Measurements from ENCODE around the gene IDH1. TPM values are rescaled to one million over a fixed set of nuclear protein-coding genes. Genes with fewer than 3 reads are reported as not detected.

IDH1 gene
- total and polyA plus RNA-seq, 4 donors, result 63.7 to 160 (median 85.2) TPM

DNA sequence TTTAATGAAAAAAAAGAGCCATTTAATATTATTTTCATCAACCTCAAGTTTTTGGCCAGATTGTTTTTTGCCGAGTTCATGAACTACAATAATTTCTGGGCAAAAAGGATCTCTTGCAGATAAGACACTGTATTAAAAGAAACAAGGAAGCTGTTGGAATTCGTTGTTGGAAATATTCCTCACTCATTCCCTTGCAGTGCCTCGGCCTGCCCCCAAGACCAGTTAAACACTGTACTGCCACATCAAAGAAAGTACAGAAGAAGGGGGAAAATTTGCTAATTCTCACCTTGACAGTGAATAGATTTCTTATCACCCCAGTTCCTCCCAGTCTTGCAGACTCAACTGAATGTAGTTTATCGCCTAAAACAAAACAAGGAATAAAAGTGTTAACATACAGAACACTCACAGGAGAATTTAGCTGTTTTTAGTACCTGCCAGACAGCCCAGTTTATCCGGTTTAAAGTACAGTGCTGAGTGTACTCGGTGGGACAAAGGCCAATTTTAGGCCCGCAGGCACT, 1.2 kb downstream of the IDH1 start:
- WGBS, 2 donors, result 5 to 6% methylated on average over 7 of the region's 7 CpGs
- TF ChIP-seq, protein P1, sequence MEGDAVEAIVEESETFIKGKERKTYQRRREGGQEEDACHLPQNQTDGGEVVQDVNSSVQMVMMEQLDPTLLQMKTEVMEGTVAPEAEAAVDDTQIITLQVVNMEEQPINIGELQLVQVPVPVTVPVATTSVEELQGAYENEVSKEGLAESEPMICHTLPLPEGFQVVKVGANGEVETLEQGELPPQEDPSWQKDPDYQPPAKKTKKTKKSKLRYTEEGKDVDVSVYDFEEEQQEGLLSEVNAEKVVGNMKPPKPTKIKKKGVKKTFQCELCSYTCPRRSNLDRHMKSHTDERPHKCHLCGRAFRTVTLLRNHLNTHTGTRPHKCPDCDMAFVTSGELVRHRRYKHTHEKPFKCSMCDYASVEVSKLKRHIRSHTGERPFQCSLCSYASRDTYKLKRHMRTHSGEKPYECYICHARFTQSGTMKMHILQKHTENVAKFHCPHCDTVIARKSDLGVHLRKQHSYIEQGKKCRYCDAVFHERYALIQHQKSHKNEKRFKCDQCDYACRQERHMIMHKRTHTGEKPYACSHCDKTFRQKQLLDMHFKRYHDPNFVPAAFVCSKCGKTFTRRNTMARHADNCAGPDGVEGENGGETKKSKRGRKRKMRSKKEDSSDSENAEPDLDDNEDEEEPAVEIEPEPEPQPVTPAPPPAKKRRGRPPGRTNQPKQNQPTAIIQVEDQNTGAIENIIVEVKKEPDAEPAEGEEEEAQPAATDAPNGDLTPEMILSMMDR (IDR thresholded peaks at IDR 0.05; ENCODE audit: control extremely low read depth, extremely low read depth), result no peak
- Histone ChIP-seq H3K36me3 (ENCODE audit: control insufficient read depth in 4 of 4, insufficient read depth in 4 of 4, low read length in 4 of 4) (peaks cover 0 to 20% (median 9%) of the 10 kb centered on the region in 4 donors), H3K4me1 (ENCODE audit: control insufficient read depth in 5 of 5, insufficient read depth in 5 of 5, low read length in 5 of 5) (peaks cover 0 to 23% (median 6%) of the 10 kb centered on the region in 5 donors), H3K4me3 (peak overlapping the region; percentile 82), H3K9me3 (ENCODE audit: control insufficient read depth in 4 of 4, insufficient read depth in 3 of 4, low read length in 3 of 4) (no peaks in the 10 kb centered on the region), H3K27me3 (ENCODE audit: control insufficient read depth in 3 of 3, insufficient read depth in 3 of 3, low read length in 2 of 3) (no peaks in the 10 kb centered on the region), H3K27ac (ENCODE audit: low read depth in 1 of 2, low read length in 1 of 2) (peak overlapping the region; percentile 26 to 84), H3K9ac (ENCODE audit: insufficient read depth in 1 of 2, low read length in 2 of 2) (peak overlapping the region; percentile 30 to 51)
- ATAC-seq (ENCODE audit: insufficient read depth, low FRiP score) (no peak), DNase-seq (peak in 1 of 3 donors; percentile 59)

GRCh38 chr2:208252716-208253492, 2.0 kb downstream of the IDH1 start:
- Histone ChIP-seq H3K36me3 (ENCODE audit: control insufficient read depth in 4 of 4, insufficient read depth in 4 of 4, low read length in 4 of 4) (peaks cover 1 to 25% (median 12%) of the 10 kb centered on the region in 4 donors), H3K27ac (ENCODE audit: low read depth in 1 of 2, low read length in 1 of 2) (no peak overlapping the region), H3K9ac (ENCODE audit: insufficient read depth in 1 of 2, low read length in 2 of 2) (peak overlapping the region in 1 of 2 donors; percentile 30), H3K9me3 (ENCODE audit: control insufficient read depth in 4 of 4, insufficient read depth in 3 of 4, low read length in 3 of 4) (no peaks in the 10 kb centered on the region), H3K4me1 (ENCODE audit: control insufficient read depth in 5 of 5, insufficient read depth in 5 of 5, low read length in 5 of 5) (peaks cover 0 to 23% (median 6%) of the 10 kb centered on the region in 5 donors), H3K4me3 (no peak overlapping the region), H3K27me3 (ENCODE audit: control insufficient read depth in 3 of 3, insufficient read depth in 3 of 3, low read length in 2 of 3) (no peaks in the 10 kb centered on the region)
- WGBS, 2 donors, result 60 to 72% methylated on average over 3 of the region's 3 CpGs
- DNase-seq (no peak), ATAC-seq (ENCODE audit: insufficient read depth, low FRiP score) (no peak)
- TF ChIP-seq, protein P1 (IDR thresholded peaks at IDR 0.05; ENCODE audit: control extremely low read depth, extremely low read depth), result no peak

DNA sequence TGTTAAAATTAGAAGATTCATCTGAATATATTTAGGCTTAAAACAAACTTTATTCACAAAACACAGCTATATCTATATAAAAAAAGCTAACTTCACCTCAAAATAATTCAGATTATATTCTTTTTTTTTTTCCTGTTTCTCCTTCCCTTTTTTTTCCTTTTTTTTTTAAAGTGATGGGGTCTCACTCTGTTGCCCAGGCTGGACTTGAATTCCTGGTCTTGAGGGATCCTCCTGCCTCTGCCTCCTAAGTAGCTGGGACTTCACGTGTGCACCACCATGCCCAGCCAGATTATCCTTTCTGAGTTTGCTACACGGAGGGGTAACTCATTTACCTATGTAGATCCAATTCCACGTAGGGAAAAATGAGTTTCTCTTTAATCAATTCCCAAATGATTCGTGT, 3.8 kb downstream of the IDH1 start:
- H3K27me3 ChIP-seq (ENCODE audit: control insufficient read depth in 3 of 3, insufficient read depth in 3 of 3, low read length in 2 of 3), result no peaks in the 10 kb centered on the region
- TF ChIP-seq, protein P1 (IDR thresholded peaks at IDR 0.05; ENCODE audit: control extremely low read depth, extremely low read depth), result no peak
- no peak overlapping the region for H3K27ac ChIP-seq (ENCODE audit: low read depth in 1 of 2, low read length in 1 of 2)

More for the DNA sequence above, 3.8 kb downstream of the IDH1 start:
- Histone ChIP-seq H3K9ac (ENCODE audit: insufficient read depth in 1 of 2, low read length in 2 of 2) (no peak overlapping the region), H3K9me3 (ENCODE audit: control insufficient read depth in 4 of 4, insufficient read depth in 3 of 4, low read length in 3 of 4) (no peaks in the 10 kb centered on the region), H3K36me3 (ENCODE audit: control insufficient read depth in 4 of 4, insufficient read depth in 4 of 4, low read length in 4 of 4) (peaks cover 3 to 30% (median 17%) of the 10 kb centered on the region in 4 donors), H3K4me3 (no peak overlapping the region), H3K4me1 (ENCODE audit: control insufficient read depth in 5 of 5, insufficient read depth in 5 of 5, low read length in 5 of 5) (peaks cover 0 to 23% (median 6%) of the 10 kb centered on the region in 5 donors)
- DNase-seq, result no peak
- ATAC-seq (ENCODE audit: insufficient read depth, low FRiP score), result no peak
- WGBS, 2 donors, result 91 to 93% methylated on average over 4 of the region's 4 CpGs
